ENCODE results near the gene UBR4. TPM values are rescaled to one million over a fixed set of nuclear protein-coding genes. Genes with fewer than 3 reads are reported as not detected.

The UBR4 gene
- 96.3 to 123 TPM (median 112 TPM) in 5 replicates for total RNA-seq (2022; extraction: Qiagen RNA extraction; ENCODE audit: low read depth)

DNA sequence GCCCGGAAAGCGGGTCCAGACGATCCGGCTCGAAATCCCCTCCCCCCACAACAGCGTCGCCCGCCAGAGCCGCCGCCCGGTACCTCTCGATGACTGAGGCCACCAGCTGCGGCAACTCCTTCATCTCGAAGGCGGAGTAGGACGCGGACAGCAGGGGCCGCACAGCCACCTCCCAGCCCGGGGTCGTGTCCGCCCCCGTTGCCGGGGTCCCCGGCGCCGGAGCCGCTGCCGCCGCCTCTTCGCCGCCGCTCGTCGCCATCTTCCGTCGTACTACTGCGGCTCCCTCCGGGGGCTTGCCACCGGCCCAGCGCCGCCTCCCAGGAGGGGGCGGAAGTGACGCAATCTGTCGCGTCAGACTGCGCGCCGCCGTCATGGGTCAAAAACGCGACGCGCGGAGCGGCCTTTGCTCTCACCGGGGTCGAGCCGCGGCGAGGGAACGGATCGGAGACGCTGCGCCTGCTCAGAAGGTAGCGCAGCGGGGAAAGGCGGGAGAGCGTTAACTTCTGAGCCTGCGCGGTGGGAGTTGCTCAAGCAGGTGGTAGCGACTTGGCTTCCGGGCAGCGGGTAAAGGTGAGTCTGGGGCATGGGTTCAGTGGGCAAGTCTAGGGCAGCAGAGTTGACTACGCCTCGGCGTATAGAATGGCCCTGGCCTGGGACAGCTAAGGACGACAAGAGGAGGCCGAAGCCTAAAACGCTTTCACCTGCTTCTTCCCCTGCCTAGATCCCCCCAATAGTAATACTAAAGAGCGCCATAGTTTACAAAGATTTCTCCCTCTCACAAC lies at the start of gene UBR4:
TSS of gene UBR4 (minus strand) at position 277 of the 782 bp plus-strand sequence. CDS start at position 259, 18 bp downstream.

DNA sequence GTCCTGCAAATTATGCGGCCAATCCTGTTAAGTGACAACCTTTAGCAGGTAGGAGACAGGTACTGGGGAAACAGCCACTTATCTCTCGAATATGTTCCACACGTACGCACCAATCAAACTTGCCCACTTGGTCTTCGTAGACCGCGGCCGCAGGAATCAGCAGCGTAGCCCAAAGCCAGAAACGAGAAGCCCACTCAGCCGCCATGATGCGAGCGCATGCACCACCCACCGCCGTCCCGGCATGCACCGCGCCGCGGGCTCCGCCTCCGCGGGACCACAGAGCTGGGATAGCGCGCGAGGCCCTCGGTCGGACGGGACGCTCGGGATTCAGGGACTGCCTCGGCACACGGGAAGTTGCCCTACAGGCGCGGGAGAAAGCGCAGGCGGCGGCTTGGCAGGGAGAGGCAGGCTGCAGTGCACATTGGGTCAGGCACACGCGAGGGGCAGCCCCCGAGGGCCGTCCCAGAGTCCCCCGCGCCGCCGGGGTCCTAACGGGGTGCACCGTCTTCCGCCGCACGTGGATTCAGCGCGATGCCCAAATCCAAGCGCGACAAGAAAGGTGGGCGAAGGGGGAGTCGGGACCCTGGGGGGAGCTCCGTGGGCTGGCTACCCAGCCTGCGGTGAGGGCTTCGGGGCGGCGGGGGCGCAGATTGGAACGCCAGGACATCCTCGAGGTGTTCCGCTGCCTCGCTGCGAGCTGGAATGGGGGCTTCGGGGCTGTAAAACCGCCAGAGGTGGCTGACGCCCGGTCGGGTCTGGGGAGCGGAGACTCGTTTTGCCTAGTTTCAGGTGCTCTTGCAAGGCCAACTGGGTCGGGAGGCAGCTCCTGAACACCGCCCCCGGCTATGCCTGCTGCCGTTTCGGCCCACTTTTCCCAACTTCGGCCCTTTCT lies 41.5 kb upstream of the UBR4 start, which contains the start of the genes EMC1 and MRTO4:
TSS of gene EMC1 (minus strand) at position 220 of the 892 bp plus-strand sequence. CDS start at position 205, 15 bp downstream.
TSS of gene MRTO4 (plus strand) at position 501 of the 892 bp plus-strand sequence. CDS start at position 532, 31 bp downstream.

Other genes starting within 250 kb of the UBR4 start
- 27.4 to 41.0 TPM (median 36.2 TPM) in 5 replicates for gene EMC1, start 41.3 kb upstream of the UBR4 start, total RNA-seq (2022; extraction: Qiagen RNA extraction; ENCODE audit: low read depth)
- 62.9 to 77.6 TPM (median 70.0 TPM) in 5 replicates for gene MRTO4, start 41.5 kb upstream of the UBR4 start, total RNA-seq (2022; extraction: Qiagen RNA extraction; ENCODE audit: low read depth)
- gene AKR7A3, start 78.5 kb upstream of the UBR4 start, total RNA-seq (2022; extraction: Qiagen RNA extraction; ENCODE audit: low read depth) = 0.06 to 0.21 TPM (median 0.16 TPM) in 4 of 5 replicates, not detected in the other
- 38.9 to 53.4 TPM (median 48.8 TPM) in 5 replicates for gene AKR7A2, start 101.9 kb upstream of the UBR4 start, total RNA-seq (2022; extraction: Qiagen RNA extraction; ENCODE audit: low read depth)
- gene SLC66A1, start 102.1 kb upstream of the UBR4 start, total RNA-seq (2022; extraction: Qiagen RNA extraction; ENCODE audit: low read depth) = 19.6 to 27.0 TPM (median 21.5 TPM) in 5 replicates

Data from A549 treated with DMSO at 1 μM for 4 hours (cell line).